PFSK-1 (cell line): Measurements from ENCODE around the gene PRDM12.
A peak's percentile ranks its signal among the peaks of the same experiment; 100 is the strongest.

Experiments used
- FOXP2 ChIP-seq: optimal IDR thresholded peaks from 2 replicates; pipeline ENCODE3; 2011; ENCODE audit warnings: borderline replicate concordance, control low read depth, inconsistent platforms; ENCODE audit not compliant: insufficient read depth; ENCODE audit errors: extremely low read length, extremely low read depth
- POLR2AphosphoS5 ChIP-seq: IDR thresholded peaks from 2 replicates; pipeline ENCODE4 v1.6.1; 2012; ENCODE audit warnings: low read depth, mild to moderate bottlenecking, control low read depth, low read length, moderate library complexity
- SIN3A ChIP-seq: IDR thresholded peaks from 2 replicates; pipeline ENCODE4 v1.6.1; 2012; ENCODE audit warnings: mild to moderate bottlenecking, low read length, moderate library complexity, borderline replicate concordance; ENCODE audit not compliant: insufficient read depth
- TAF1 ChIP-seq: IDR thresholded peaks from 2 replicates; pipeline ENCODE4 v1.6.1; 2012; ENCODE audit warnings: low read length, control low read depth, borderline replicate concordance; ENCODE audit not compliant: insufficient read depth
- TF ChIP-seq, protein P1 (sequence below), 2 experiments: IDR thresholded peaks; 2 replicates each; pipeline versions ENCODE4 v1.6.1 to v1.8.0; 2011 to 2012; ENCODE audit warnings: low read depth in 2 of 2, low read length in 2 of 2, control low read depth in 1 of 2, inconsistent platforms in 1 of 2, mild to moderate bottlenecking in 1 of 2, moderate library complexity in 1 of 2; ENCODE audit not compliant: insufficient read depth in 1 of 2

PRDM12 gene

GRCh38 chr9:130689937-130690700 is 25.7 kb downstream of the PRDM12 start:
- TF ChIP-seq POLR2AphosphoS5: peak; percentile 91
- TF ChIP-seq, protein P1, sequence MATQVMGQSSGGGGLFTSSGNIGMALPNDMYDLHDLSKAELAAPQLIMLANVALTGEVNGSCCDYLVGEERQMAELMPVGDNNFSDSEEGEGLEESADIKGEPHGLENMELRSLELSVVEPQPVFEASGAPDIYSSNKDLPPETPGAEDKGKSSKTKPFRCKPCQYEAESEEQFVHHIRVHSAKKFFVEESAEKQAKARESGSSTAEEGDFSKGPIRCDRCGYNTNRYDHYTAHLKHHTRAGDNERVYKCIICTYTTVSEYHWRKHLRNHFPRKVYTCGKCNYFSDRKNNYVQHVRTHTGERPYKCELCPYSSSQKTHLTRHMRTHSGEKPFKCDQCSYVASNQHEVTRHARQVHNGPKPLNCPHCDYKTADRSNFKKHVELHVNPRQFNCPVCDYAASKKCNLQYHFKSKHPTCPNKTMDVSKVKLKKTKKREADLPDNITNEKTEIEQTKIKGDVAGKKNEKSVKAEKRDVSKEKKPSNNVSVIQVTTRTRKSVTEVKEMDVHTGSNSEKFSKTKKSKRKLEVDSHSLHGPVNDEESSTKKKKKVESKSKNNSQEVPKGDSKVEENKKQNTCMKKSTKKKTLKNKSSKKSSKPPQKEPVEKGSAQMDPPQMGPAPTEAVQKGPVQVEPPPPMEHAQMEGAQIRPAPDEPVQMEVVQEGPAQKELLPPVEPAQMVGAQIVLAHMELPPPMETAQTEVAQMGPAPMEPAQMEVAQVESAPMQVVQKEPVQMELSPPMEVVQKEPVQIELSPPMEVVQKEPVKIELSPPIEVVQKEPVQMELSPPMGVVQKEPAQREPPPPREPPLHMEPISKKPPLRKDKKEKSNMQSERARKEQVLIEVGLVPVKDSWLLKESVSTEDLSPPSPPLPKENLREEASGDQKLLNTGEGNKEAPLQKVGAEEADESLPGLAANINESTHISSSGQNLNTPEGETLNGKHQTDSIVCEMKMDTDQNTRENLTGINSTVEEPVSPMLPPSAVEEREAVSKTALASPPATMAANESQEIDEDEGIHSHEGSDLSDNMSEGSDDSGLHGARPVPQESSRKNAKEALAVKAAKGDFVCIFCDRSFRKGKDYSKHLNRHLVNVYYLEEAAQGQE (IDR thresholded peaks at IDR 0.05; ENCODE audit: insufficient read depth in 1 of 2, low read depth in 2 of 2, low read length in 2 of 2): no peak

- TF ChIP-seq FOXP2 (no peak), SIN3A (no peak), TAF1 (no peak), POLR2AphosphoS5 (no peak)
- TF ChIP-seq, protein P1 (IDR thresholded peaks at IDR 0.05; ENCODE audit: insufficient read depth in 1 of 2, low read depth in 2 of 2, low read length in 2 of 2): no peak
Measured at GRCh38 chr9:130692321-130692720, 27.9 kb downstream of the PRDM12 start.

DNA sequence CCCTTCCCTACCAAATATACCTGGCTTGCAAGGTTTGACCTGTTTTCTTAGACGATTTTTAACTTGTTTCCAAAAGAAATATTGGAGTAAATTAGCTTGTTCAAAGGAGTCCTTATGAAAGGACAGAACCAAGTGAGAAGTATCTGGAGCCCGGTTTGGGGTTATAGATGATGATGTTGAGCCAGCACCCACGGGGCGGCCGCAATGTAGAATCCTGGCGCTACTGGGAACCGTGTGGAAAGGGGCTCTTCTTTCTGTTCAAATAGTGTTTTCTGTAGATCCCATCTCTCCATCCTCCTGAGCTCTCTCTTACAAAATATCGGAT is 28.7 kb downstream of the PRDM12 start:
- TF ChIP-seq SIN3A: no peak

DNA sequence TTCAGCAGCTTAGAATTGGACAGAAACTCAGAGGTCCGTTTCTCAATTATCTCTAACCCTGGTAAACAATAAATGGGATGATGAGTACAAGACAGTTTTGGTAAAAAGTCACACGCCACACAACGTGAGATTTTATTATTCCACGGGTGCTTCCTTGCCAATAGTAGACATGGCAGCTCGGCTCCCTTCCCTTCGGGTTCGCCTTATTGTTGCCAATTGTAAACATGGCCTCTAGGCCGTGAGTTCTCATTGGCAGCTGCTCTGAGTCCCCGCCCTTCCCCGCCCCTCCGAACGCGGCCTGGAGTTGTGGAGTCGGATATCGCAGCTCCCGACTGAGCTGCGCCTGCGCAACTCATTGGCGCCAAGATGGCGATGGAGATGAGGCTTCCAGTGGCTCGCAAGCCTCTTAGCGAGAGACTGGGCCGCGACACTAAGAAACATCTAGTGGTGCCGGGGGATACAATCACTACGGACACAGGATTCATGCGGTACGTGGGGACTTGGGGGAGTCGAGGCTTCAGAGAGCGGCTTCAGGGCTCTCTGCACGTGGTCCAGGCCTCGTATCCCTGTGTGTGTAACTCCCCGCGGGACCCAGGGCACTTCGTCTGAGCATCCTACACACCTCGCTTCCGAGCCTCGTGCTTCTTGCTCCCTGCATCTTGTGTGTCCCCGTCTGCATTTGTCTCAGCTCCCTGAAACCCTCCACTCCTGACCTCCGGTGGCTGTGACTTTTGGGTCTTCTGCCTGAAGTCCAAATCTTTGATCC is 29.2 kb downstream of the PRDM12 start, which contains the start of gene EXOSC2:
TSS of gene EXOSC2 (plus strand) at position 355 of the 766 bp plus-strand sequence. CDS start at position 367, 12 bp downstream.
- TF ChIP-seq SIN3A (peak; percentile 52; the same call in 1 of the 2 replicates), POLR2AphosphoS5 (peak; percentile 95), TAF1 (peak; percentile 95), FOXP2 (peak; percentile 11)
- TF ChIP-seq, protein P1 (IDR thresholded peaks at IDR 0.05; ENCODE audit: insufficient read depth in 1 of 2, low read depth in 2 of 2, low read length in 2 of 2): peak in 1 of 2 experiments; percentile 50; a peak in 1 of 4 replicates

- TF ChIP-seq, protein P1 (IDR thresholded peaks at IDR 0.05; ENCODE audit: insufficient read depth in 1 of 2, low read depth in 2 of 2, low read length in 2 of 2): no peak
- TF ChIP-seq TAF1: no peak
- no peak for TF ChIP-seq FOXP2
- no peak for TF ChIP-seq SIN3A
- no peak for TF ChIP-seq POLR2AphosphoS5
Measured at GRCh38 chr9:130694205-130694604, 29.8 kb downstream of the PRDM12 start.
